ENCODE measurements around the gene DLGAP1. TPM values are rescaled to one million over a fixed set of nuclear protein-coding genes. Genes with fewer than 3 reads are reported as not detected.

The DLGAP1 gene
- total and polyA plus RNA-seq, 4 donors, result 0.06 to 1.2 (median 0.17) TPM; not detected in 1

DNA sequence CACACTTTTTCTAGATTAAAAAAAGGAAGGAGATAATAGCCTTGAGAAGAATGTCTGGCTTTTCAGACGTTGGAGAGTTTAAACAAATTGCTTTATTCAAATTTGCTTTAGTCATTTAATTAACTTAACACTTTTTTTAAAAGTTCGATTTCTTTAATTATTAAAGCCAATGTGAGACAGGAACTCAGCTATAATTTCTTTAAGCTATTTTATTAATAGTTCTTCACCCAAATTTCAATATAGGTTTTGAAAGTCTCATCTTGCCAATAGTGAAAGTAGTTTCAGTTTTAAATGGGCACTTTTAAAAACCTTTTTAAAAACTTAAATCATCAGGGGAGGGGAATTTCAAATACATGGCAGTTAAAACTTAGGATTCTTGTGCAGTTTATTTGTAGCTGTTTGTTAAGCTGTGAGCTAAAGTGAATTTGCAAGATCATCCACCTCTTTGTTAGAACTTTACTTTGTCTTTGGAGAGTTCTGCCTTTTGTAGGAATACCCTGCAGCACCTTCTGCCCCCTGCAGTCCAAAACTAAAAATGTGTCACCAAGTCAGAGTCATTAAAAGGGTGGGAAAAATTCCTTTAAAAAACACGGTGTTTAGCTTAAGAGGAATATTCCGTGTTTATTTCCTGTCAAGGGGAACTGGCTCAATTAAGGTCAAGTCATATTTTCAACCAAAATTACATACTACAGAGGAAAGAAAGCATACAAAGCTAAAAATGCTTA lies 1000.6 kb downstream of the DLGAP1 start:
- H3K4me3 ChIP-seq (ENCODE audit: low read depth in 1 of 3, low read length in 3 of 3), result peak overlapping the region in 2 of 3 donors; percentile 53 to 63
- 2% methylated on average over 4 of the region's 4 CpGs for WGBS
- TF ChIP-seq HNF4G (IDR thresholded peaks at IDR 0.05) (peak; percentile 12), RXRA (IDR thresholded peaks at IDR 0.05) (no peak), RAD21 (IDR thresholded peaks at IDR 0.05) (peak; percentile 81 to 83), HNF4A (conservative IDR thresholded peaks at IDR 0.05) (peak in 1 of 2 donors; percentile 11), TAF1 (conservative IDR thresholded peaks at IDR 0.05) (peak; percentile 20), FOXA2 (IDR thresholded peaks at IDR 0.05) (no peak), NR2F2 (IDR thresholded peaks at IDR 0.05) (peak; percentile 49)
- TF ChIP-seq, protein P1, sequence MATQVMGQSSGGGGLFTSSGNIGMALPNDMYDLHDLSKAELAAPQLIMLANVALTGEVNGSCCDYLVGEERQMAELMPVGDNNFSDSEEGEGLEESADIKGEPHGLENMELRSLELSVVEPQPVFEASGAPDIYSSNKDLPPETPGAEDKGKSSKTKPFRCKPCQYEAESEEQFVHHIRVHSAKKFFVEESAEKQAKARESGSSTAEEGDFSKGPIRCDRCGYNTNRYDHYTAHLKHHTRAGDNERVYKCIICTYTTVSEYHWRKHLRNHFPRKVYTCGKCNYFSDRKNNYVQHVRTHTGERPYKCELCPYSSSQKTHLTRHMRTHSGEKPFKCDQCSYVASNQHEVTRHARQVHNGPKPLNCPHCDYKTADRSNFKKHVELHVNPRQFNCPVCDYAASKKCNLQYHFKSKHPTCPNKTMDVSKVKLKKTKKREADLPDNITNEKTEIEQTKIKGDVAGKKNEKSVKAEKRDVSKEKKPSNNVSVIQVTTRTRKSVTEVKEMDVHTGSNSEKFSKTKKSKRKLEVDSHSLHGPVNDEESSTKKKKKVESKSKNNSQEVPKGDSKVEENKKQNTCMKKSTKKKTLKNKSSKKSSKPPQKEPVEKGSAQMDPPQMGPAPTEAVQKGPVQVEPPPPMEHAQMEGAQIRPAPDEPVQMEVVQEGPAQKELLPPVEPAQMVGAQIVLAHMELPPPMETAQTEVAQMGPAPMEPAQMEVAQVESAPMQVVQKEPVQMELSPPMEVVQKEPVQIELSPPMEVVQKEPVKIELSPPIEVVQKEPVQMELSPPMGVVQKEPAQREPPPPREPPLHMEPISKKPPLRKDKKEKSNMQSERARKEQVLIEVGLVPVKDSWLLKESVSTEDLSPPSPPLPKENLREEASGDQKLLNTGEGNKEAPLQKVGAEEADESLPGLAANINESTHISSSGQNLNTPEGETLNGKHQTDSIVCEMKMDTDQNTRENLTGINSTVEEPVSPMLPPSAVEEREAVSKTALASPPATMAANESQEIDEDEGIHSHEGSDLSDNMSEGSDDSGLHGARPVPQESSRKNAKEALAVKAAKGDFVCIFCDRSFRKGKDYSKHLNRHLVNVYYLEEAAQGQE (IDR thresholded peaks at IDR 0.05), result no peak
- TF ChIP-seq, protein P2, sequence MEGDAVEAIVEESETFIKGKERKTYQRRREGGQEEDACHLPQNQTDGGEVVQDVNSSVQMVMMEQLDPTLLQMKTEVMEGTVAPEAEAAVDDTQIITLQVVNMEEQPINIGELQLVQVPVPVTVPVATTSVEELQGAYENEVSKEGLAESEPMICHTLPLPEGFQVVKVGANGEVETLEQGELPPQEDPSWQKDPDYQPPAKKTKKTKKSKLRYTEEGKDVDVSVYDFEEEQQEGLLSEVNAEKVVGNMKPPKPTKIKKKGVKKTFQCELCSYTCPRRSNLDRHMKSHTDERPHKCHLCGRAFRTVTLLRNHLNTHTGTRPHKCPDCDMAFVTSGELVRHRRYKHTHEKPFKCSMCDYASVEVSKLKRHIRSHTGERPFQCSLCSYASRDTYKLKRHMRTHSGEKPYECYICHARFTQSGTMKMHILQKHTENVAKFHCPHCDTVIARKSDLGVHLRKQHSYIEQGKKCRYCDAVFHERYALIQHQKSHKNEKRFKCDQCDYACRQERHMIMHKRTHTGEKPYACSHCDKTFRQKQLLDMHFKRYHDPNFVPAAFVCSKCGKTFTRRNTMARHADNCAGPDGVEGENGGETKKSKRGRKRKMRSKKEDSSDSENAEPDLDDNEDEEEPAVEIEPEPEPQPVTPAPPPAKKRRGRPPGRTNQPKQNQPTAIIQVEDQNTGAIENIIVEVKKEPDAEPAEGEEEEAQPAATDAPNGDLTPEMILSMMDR (IDR thresholded peaks at IDR 0.05; ENCODE audit: low read depth, low read length, missing input control), result peak; percentile 67

DNA sequence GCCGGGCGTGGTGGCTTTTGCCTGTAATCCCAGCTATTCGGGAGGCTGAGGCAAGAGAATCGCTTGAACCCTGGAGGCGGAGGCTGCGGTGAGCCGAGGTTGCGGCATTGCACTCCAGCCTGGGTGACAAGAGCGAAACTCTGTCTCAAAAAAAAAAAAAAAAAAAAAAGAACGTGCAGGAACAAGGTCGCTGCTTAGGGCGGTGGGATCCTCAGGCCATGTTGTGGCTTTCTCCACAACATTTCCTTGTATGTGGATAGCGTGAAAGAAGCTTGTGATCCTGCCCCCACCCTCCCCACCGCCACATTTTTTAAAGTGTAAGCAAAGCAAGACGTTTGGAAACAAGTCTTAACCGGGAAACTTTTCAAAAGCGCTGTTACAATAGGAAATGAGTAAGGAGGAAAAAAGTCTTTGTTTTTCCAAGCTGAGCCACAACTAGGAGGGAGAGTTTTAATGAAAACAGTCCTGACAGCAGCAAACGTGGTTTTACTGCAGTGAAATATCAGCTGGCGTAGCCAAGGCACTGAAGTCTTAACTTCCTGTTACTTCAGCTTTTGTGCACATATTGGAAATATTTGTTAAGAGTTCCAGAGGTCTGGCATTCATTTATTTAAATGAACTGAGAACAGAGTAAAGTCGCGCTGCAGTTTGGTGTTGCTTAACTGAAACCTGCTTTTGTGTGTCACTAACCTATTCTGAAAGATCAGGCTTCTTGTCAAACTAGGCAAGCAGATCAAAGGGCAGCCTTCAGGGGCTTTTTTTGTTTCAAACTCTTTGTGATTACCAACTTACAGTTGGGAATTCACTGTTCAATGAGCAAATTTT lies 1001.4 kb downstream of the DLGAP1 start:
- peaks cover 6 to 51% (median 32%) of the 10 kb centered on the region in 4 donors for H3K4me1 ChIP-seq (ENCODE audit: control insufficient read depth in 4 of 4, insufficient read depth in 4 of 4, low read length in 3 of 4)
- H3K9ac ChIP-seq (ENCODE audit: low read depth in 1 of 2, low read length in 2 of 2), result peak overlapping the region; percentile 98 to 100
- H3K4me3 ChIP-seq (ENCODE audit: low read depth in 1 of 3, low read length in 3 of 3), result peak overlapping the region in 2 of 3 donors; percentile 54 to 63
- no peaks in the 10 kb centered on the region for H3K27me3 ChIP-seq (ENCODE audit: control insufficient read depth in 4 of 4, insufficient read depth in 4 of 4, low read length in 3 of 4)
- peak overlapping the region; percentile 99 to 100 for H3K27ac ChIP-seq (ENCODE audit: low read depth in 1 of 2, low read length in 2 of 2)
- DNase-seq (ENCODE audit: low spot score), result no peak
- 8% methylated on average over 21 of the region's 21 CpGs for WGBS
- H3K9me3 ChIP-seq (ENCODE audit: control insufficient read depth in 4 of 4, low read length in 3 of 4), result no peaks in the 10 kb centered on the region
- H3K36me3 ChIP-seq (ENCODE audit: control insufficient read depth in 4 of 4, insufficient read depth in 3 of 4, low read depth in 1 of 4, low read length in 3 of 4), result peaks cover 2 to 7% (median 5%) of the 10 kb centered on the region in 4 donors
- TF ChIP-seq HNF4G (IDR thresholded peaks at IDR 0.05) (peak; percentile 44), TAF1 (conservative IDR thresholded peaks at IDR 0.05) (peak; percentile 96), JUND (IDR thresholded peaks at IDR 0.05) (peak in 1 of 2 donors; percentile 77), EGR1 (IDR thresholded peaks at IDR 0.05; ENCODE audit: low read depth in 2 of 2) (peak; percentile 22 to 49), YY1 (IDR thresholded peaks at IDR 0.05) (peak; percentile 64), FOXA2 (IDR thresholded peaks at IDR 0.05) (no peak), HNF4A (conservative IDR thresholded peaks at IDR 0.05) (peak; percentile 70 to 81), SP1 (IDR thresholded peaks at IDR 0.05) (peak; percentile 82), GABPA (IDR thresholded peaks at IDR 0.05 in 1 of 2, conservative IDR thresholded peaks at IDR 0.05 in 1 of 2) (peak in 1 of 2 donors; percentile 44), NR2F2 (IDR thresholded peaks at IDR 0.05) (peak; percentile 9), RAD21 (IDR thresholded peaks at IDR 0.05) (no peak)
- TF ChIP-seq, protein P3, sequence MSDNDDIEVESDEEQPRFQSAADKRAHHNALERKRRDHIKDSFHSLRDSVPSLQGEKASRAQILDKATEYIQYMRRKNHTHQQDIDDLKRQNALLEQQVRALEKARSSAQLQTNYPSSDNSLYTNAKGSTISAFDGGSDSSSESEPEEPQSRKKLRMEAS (IDR thresholded peaks at IDR 0.05), result peak; percentile 24
- TF ChIP-seq, protein P1 (IDR thresholded peaks at IDR 0.05), result peak; percentile 80
- TF ChIP-seq, protein P2 (IDR thresholded peaks at IDR 0.05; ENCODE audit: low read depth, low read length, missing input control), result no peak
- TF ChIP-seq, protein P4, sequence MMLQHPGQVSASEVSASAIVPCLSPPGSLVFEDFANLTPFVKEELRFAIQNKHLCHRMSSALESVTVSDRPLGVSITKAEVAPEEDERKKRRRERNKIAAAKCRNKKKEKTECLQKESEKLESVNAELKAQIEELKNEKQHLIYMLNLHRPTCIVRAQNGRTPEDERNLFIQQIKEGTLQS (IDR thresholded peaks at IDR 0.05), result no peak

More for the DNA sequence above, 1000.6 kb downstream of the DLGAP1 start:
- Histone ChIP-seq H3K27me3 (ENCODE audit: control insufficient read depth in 4 of 4, insufficient read depth in 4 of 4, low read length in 3 of 4) (no peaks in the 10 kb centered on the region), H3K9me3 (ENCODE audit: control insufficient read depth in 4 of 4, low read length in 3 of 4) (no peaks in the 10 kb centered on the region), H3K27ac (ENCODE audit: low read depth in 1 of 2, low read length in 2 of 2) (peak overlapping the region; percentile 99 to 100), H3K9ac (ENCODE audit: low read depth in 1 of 2, low read length in 2 of 2) (peak overlapping the region; percentile 65 to 100), H3K36me3 (ENCODE audit: control insufficient read depth in 4 of 4, insufficient read depth in 3 of 4, low read depth in 1 of 4, low read length in 3 of 4) (peaks cover 2 to 8% (median 5%) of the 10 kb centered on the region in 4 donors), H3K4me1 (ENCODE audit: control insufficient read depth in 4 of 4, insufficient read depth in 4 of 4, low read length in 3 of 4) (peaks cover 10 to 57% (median 37%) of the 10 kb centered on the region in 4 donors)
- no peak for DNase-seq (ENCODE audit: low spot score)

All from liver (tissue), 9 donors.